ENCODE data around the gene NCKAP5. TPM values are rescaled to one million over a fixed set of nuclear protein-coding genes. Genes with fewer than 3 reads are reported as not detected.
A peak's percentile ranks its signal among the peaks of the same experiment; 100 is the strongest.

The NCKAP5 gene
- total RNA-seq, 1 experiment from 2014 or later: not detected

DNA sequence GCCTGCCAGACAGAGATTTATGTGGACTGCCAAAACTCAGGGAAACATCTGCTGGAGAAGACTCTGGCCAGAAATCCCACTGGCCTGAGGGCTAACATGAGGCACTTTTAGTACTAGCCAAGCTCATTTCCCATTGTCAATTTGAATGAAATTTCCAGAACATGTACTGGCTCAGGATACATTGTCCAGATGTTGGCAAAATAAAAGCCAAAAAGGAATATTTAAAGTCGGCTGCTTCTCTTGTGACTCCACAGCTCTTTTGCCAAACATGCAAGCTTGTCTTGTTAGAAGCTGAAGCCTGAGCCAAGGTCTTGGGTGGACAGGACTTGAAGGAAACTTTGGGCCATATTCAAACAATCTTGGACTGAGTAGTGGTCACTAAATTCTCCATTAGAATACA is 215.5 kb downstream of the NCKAP5 start:
- no TSS peak for BruUV-seq (replicated peaks)
- DNase-seq (ENCODE audit: unreplicated experiment): no peak
- ChIA-PET POLR2A (no interaction called here), CTCF (no interaction called here)
- no peaks in the 10 kb centered on the region for H3K27me3 Mint-ChIP-seq (ENCODE audit: insufficient read depth, unreplicated experiment)
- H3K36me3 Mint-ChIP-seq (ENCODE audit: insufficient read depth, unreplicated experiment): no peaks in the 10 kb centered on the region
- no peaks in the 10 kb centered on the region for H3K4me1 Mint-ChIP-seq (ENCODE audit: insufficient read depth, unreplicated experiment)
- no peak overlapping the region for H3K4me3 Mint-ChIP-seq (ENCODE audit: unreplicated experiment)
- H3K27ac Mint-ChIP-seq (ENCODE audit: low read depth, unreplicated experiment): no peak overlapping the region
- H3K9me3 Mint-ChIP-seq (ENCODE audit: unreplicated experiment): no peaks in the 10 kb centered on the region
- TF ChIP-seq, protein P1, sequence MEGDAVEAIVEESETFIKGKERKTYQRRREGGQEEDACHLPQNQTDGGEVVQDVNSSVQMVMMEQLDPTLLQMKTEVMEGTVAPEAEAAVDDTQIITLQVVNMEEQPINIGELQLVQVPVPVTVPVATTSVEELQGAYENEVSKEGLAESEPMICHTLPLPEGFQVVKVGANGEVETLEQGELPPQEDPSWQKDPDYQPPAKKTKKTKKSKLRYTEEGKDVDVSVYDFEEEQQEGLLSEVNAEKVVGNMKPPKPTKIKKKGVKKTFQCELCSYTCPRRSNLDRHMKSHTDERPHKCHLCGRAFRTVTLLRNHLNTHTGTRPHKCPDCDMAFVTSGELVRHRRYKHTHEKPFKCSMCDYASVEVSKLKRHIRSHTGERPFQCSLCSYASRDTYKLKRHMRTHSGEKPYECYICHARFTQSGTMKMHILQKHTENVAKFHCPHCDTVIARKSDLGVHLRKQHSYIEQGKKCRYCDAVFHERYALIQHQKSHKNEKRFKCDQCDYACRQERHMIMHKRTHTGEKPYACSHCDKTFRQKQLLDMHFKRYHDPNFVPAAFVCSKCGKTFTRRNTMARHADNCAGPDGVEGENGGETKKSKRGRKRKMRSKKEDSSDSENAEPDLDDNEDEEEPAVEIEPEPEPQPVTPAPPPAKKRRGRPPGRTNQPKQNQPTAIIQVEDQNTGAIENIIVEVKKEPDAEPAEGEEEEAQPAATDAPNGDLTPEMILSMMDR (IDR thresholded peaks at IDR 0.05; ENCODE audit: unreplicated experiment): no peak
- intact Hi-C loops (cut with micrococcal nuclease): no loop called here

DNA sequence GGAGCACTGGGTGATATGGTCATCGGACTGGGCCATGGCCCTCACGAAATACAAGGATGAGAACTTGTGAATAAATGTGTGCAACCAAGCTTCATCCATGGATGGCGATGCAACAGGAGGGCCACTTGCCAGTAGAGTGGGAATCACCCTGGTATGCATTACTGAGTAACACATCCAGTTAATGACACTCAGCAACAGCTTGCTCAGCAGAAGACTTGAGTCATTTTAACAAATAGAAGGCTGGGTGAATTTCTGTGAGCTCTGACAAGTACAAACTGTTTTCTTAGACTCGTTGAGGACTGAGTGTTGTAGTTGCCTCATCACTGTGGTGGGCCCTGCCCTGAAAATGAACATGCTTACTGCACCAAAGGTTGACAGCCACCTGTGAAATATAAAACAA is 221.6 kb downstream of the NCKAP5 start:
- Mint-ChIP-seq H3K27ac (ENCODE audit: low read depth, unreplicated experiment) (no peak overlapping the region), H3K9me3 (ENCODE audit: unreplicated experiment) (peaks cover 7% of the 10 kb centered on the region), H3K4me1 (ENCODE audit: insufficient read depth, unreplicated experiment) (no peaks in the 10 kb centered on the region), H3K27me3 (ENCODE audit: insufficient read depth, unreplicated experiment) (no peaks in the 10 kb centered on the region), H3K36me3 (ENCODE audit: insufficient read depth, unreplicated experiment) (no peaks in the 10 kb centered on the region), H3K4me3 (ENCODE audit: unreplicated experiment) (no peak overlapping the region)
- TF ChIP-seq, protein P1 (IDR thresholded peaks at IDR 0.05; ENCODE audit: unreplicated experiment): no peak
- intact Hi-C loops (cut with micrococcal nuclease): no loop called here
- ChIA-PET CTCF (no interaction called here), POLR2A (no interaction called here)
- BruUV-seq (replicated peaks): no TSS peak
- DNase-seq (ENCODE audit: unreplicated experiment): no peak

GRCh38 chr2:133345638-133346037 is 222.6 kb downstream of the NCKAP5 start:
- H3K4me1 Mint-ChIP-seq (ENCODE audit: insufficient read depth, unreplicated experiment): no peaks in the 10 kb centered on the region
- H3K9me3 Mint-ChIP-seq (ENCODE audit: unreplicated experiment): peaks cover 7% of the 10 kb centered on the region
- no TSS peak for BruUV-seq (replicated peaks)
- no peak for DNase-seq (ENCODE audit: unreplicated experiment)
- no peaks in the 10 kb centered on the region for H3K27me3 Mint-ChIP-seq (ENCODE audit: insufficient read depth, unreplicated experiment)
- intact Hi-C loops (cut with micrococcal nuclease): no loop called here
- TF ChIP-seq, protein P1 (IDR thresholded peaks at IDR 0.05; ENCODE audit: unreplicated experiment): no peak
- ChIA-PET CTCF (interaction anchor here (0.6 kb wide), 1 partner anchor 547 kb away, joined by 4 read pairs; no protein-coding TSS in a partner anchor), POLR2A (no interaction called here)
- no peak overlapping the region for H3K4me3 Mint-ChIP-seq (ENCODE audit: unreplicated experiment)
- no peaks in the 10 kb centered on the region for H3K36me3 Mint-ChIP-seq (ENCODE audit: insufficient read depth, unreplicated experiment)
- peak overlapping the region; percentile 28 for H3K27ac Mint-ChIP-seq (ENCODE audit: low read depth, unreplicated experiment)

DNA sequence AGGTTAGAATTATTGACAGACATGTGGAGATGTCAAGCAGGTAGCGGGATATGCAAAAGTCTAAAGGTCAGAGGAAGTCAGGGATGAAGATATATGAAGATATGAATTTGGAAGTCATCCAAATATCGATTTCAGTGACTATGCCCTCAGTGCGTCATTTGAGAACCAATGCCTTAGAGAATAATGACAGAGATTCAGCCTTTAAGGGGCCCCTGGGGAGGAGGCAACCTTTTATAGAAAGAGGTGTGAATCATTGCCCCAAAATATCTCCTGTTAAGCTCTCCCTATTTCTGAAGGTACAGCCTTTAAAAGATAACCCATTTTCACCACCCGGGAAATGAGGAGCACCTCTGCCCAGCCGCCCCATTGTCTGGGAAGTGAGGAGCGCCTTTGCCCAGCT is 223.4 kb downstream of the NCKAP5 start:
- no peak overlapping the region for H3K27ac Mint-ChIP-seq (ENCODE audit: low read depth, unreplicated experiment)
- TF ChIP-seq, protein P1 (IDR thresholded peaks at IDR 0.05; ENCODE audit: unreplicated experiment): no peak
- H3K27me3 Mint-ChIP-seq (ENCODE audit: insufficient read depth, unreplicated experiment): no peaks in the 10 kb centered on the region
- no peaks in the 10 kb centered on the region for H3K4me1 Mint-ChIP-seq (ENCODE audit: insufficient read depth, unreplicated experiment)
- H3K4me3 Mint-ChIP-seq (ENCODE audit: unreplicated experiment): no peak overlapping the region
- CTCF ChIA-PET: interaction anchor here (0.6 kb wide), 1 partner anchor 548 kb away, joined by 4 read pairs; no protein-coding TSS in a partner anchor
- no TSS peak for BruUV-seq (replicated peaks)
- H3K9me3 Mint-ChIP-seq (ENCODE audit: unreplicated experiment): peaks cover 7% of the 10 kb centered on the region
- POLR2A ChIA-PET: no interaction called here
- intact Hi-C loops (cut with micrococcal nuclease): no loop called here
- DNase-seq (ENCODE audit: unreplicated experiment): no peak
- H3K36me3 Mint-ChIP-seq (ENCODE audit: insufficient read depth, unreplicated experiment): no peaks in the 10 kb centered on the region

Data from MCF 10A (cell line).